BJ (cell line): ENCODE results near the gene SMU1. TPM values are rescaled to one million over a fixed set of nuclear protein-coding genes. Genes with fewer than 3 reads are reported as not detected.

Experiments used
- CTCF ChIA-PET: fragments of 350-600 bp; formaldehyde crosslinking; extraction: SDS; loops from one replicate; lab custom pipeline; 2021; ENCODE audit warnings: antibody characterized with exemption, inconsistent platforms; lab: Yijun Ruan, JAX
- POLR2A ChIA-PET: fragments of 300-600 bp; sonication (Branson Sonifier 250); formaldehyde crosslinking; extraction: SDS; loops from one replicate; lab custom pipeline; 2021; ENCODE audit warnings: antibody characterized with exemption; lab: Charles Lee
- DNase-seq: peaks from one replicate; pipeline ENCODE4 v3.0.0-alpha.2; 2011; ENCODE audit warnings: low read depth
- H3K27me3 ChIP-seq: 2 replicates; pipeline ENCODE4 v1.6.0; 2011; ENCODE audit warnings: low read length; ENCODE audit not compliant: control insufficient read depth, insufficient read depth
- H3K36me3 ChIP-seq: 2 replicates; pipeline ENCODE4 v1.5.1; 2011; ENCODE audit warnings: low read length; ENCODE audit not compliant: control insufficient read depth, insufficient read depth
- H3K4me3 ChIP-seq: 2 replicates; pipeline ENCODE4 v1.5.1; 2011; ENCODE audit warnings: low read depth, mild to moderate bottlenecking, control low read depth, low read length
- polyA plus RNA-seq: library from polyadenylated mRNA; depleted of rRNA; stranded (reverse); fragments of >200 nt; gene quantifications from 2 replicates; pipeline ENCODE4 v1.2.3, GENCODE V29; 2011
- TF ChIP-seq, protein P1 (sequence below): IDR thresholded peaks from 2 replicates; pipeline ENCODE4 v1.5.1; 2011; ENCODE audit warnings: low read depth, mild to moderate bottlenecking, control low read depth, inconsistent platforms, low read length, moderate library complexity; ENCODE audit not compliant: insufficient read depth

SMU1 gene
- polyA plus RNA-seq, 1 experiment = 9.9 TPM

- TF ChIP-seq, protein P1, sequence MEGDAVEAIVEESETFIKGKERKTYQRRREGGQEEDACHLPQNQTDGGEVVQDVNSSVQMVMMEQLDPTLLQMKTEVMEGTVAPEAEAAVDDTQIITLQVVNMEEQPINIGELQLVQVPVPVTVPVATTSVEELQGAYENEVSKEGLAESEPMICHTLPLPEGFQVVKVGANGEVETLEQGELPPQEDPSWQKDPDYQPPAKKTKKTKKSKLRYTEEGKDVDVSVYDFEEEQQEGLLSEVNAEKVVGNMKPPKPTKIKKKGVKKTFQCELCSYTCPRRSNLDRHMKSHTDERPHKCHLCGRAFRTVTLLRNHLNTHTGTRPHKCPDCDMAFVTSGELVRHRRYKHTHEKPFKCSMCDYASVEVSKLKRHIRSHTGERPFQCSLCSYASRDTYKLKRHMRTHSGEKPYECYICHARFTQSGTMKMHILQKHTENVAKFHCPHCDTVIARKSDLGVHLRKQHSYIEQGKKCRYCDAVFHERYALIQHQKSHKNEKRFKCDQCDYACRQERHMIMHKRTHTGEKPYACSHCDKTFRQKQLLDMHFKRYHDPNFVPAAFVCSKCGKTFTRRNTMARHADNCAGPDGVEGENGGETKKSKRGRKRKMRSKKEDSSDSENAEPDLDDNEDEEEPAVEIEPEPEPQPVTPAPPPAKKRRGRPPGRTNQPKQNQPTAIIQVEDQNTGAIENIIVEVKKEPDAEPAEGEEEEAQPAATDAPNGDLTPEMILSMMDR = no peak
- H3K36me3 ChIP-seq = peaks cover 15% of the 10 kb centered on the region
- DNase-seq = no peak
- H3K27me3 ChIP-seq = no peaks in the 10 kb centered on the region
- ChIA-PET CTCF (no interaction called here), POLR2A (no interaction called here)
- H3K4me3 ChIP-seq = no peak overlapping the region
Observed at GRCh38 chr9:33123407-33124031, 47.0 kb upstream of the SMU1 start.

DNA sequence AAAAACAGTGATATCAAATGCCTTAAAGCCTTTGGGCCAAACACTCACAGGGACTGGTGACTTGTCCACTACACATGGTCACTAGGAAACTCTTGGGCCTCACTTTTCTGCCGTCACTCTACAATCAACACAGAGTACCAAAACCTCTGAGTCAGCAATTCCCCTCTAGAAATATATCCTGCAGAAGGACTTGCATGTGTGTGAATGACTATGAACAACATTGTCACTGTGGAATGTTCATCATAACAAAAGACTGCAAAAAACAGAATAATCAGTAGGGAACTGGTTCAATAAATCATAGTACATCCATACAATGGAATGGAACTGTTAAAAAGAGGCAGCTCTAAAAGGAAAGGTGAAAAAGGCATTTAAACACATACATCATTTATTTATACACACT lies 44.1 kb upstream of the SMU1 start:
- TF ChIP-seq, protein P1 = no peak
- H3K36me3 ChIP-seq = peaks cover 10% of the 10 kb centered on the region
- POLR2A ChIA-PET = no interaction called here
- no peak overlapping the region for H3K4me3 ChIP-seq
- no peak for DNase-seq
- no peaks in the 10 kb centered on the region for H3K27me3 ChIP-seq
- CTCF ChIA-PET = interaction anchor here (1.8 to 1.9 kb wide), 2 partner anchors 50 to 106 kb away, joined by 4 to 5 read pairs; no protein-coding TSS in a partner anchor

- ChIA-PET CTCF (interaction anchor here (1.0 to 1.9 kb wide), 3 partner anchors 8 to 45 kb away, joined by 3 to 5 read pairs (median 4); no protein-coding TSS in a partner anchor), POLR2A (no interaction called here)
- Histone ChIP-seq H3K27me3 (no peaks in the 10 kb centered on the region), H3K36me3 (peaks cover 18% of the 10 kb centered on the region), H3K4me3 (no peak overlapping the region)
- DNase-seq = no peak
- TF ChIP-seq, protein P1 = no peak
Observed at GRCh38 chr9:33117796-33118195, 41.3 kb upstream of the SMU1 start.

- TF ChIP-seq, protein P1 = no peak
- no peak for DNase-seq
- POLR2A ChIA-PET = no interaction called here
- Histone ChIP-seq H3K27me3 (no peaks in the 10 kb centered on the region), H3K36me3 (peaks cover 18% of the 10 kb centered on the region), H3K4me3 (no peak overlapping the region)
- CTCF ChIA-PET = interaction anchor here (1.0 to 1.4 kb wide), 2 partner anchors 9 to 46 kb away, joined by 3 to 5 read pairs; no protein-coding TSS in a partner anchor
Observed at GRCh38 chr9:33117306-33117705, 40.8 kb upstream of the SMU1 start.

- Histone ChIP-seq H3K36me3 (peaks cover 20% of the 10 kb centered on the region), H3K4me3 (no peak overlapping the region), H3K27me3 (no peaks in the 10 kb centered on the region)
- TF ChIP-seq, protein P1 = no peak
- CTCF ChIA-PET = interaction anchor here (0.9 to 1.4 kb wide), 3 partner anchors 9 to 98 kb away, joined by 3 to 5 read pairs (median 3); no protein-coding TSS in a partner anchor
- DNase-seq = no peak
- POLR2A ChIA-PET = no interaction called here
Observed at GRCh38 chr9:33116860-33117259, 40.4 kb upstream of the SMU1 start.
